ENCODE results near the gene XRCC6. TPM values are rescaled to one million over a fixed set of nuclear protein-coding genes. Genes with fewer than 3 reads are reported as not detected.

The XRCC6 gene
- total and polyA plus RNA-seq, 5 donors from 2014 or later = 167 to 484 (median 456) TPM

- Histone ChIP-seq H3K27ac (ENCODE audit: insufficient read depth, low read length, poor library complexity, severe bottlenecking) (no peak overlapping the region), H3K4me3 (ENCODE audit: low read depth, low read length) (no peak overlapping the region), H3K27me3 (ENCODE audit: control insufficient read depth, insufficient read depth, low read length) (no peaks in the 10 kb centered on the region), H3K4me1 (ENCODE audit: control insufficient read depth, insufficient read depth, low read length, poor library complexity, severe bottlenecking) (peaks cover 11% of the 10 kb centered on the region), H3K9me3 (ENCODE audit: control insufficient read depth in 2 of 2, low read length in 2 of 2) (no peaks in the 10 kb centered on the region), H3K36me3 (ENCODE audit: control insufficient read depth, insufficient read depth, low read length) (peaks cover 31% of the 10 kb centered on the region)
- DNase-seq (no peak), ATAC-seq (ENCODE audit: low read depth in 2 of 2) (no peak)
- Mint-ChIP-seq H3K36me3 (peaks cover 24% of the 10 kb centered on the region), H3K9me3 (no peaks in the 10 kb centered on the region), H3K27ac (no peak overlapping the region), H3K4me1 (peaks cover 16 to 25% (median 19%) of the 10 kb centered on the region in 4 donors), H3K27me3 (no peaks in the 10 kb centered on the region), H3K4me3 (no peak overlapping the region)
These were observed 20.1 kb upstream of the XRCC6 start for GRCh38 chr22:41600976-41601375.

- H3K36me3 Mint-ChIP-seq = peaks cover 33% of the 10 kb centered on the region
These were observed 17.2 kb upstream of the XRCC6 start for GRCh38 chr22:41603873-41604332.

DNA sequence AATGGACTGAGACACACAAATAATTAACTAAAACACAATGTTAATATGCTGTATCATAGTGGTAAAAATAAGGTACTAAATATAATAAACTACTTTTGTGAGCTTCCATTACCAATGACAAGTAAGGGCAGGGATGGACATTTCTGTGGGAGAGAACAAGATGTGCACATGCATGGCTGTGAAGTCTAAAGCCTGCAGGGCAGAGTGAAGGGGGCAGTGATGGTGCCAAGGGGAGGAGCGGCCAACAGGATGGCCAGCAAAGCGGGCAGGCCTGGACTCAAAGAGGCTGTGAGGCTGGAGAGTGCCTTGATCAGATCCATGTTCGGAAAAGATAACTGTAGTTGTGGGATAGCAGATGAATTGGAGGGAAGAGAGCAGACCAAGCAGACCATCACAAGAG lies 12.7 kb upstream of the XRCC6 start:
- H3K9me3 ChIP-seq (ENCODE audit: control insufficient read depth in 2 of 2, low read length in 2 of 2) = no peaks in the 10 kb centered on the region
- peaks cover 9% of the 10 kb centered on the region for H3K4me1 ChIP-seq (ENCODE audit: control insufficient read depth, insufficient read depth, low read length, poor library complexity, severe bottlenecking)
- Mint-ChIP-seq H3K4me3 (no peak overlapping the region), H3K27me3 (no peaks in the 10 kb centered on the region), H3K9me3 (peaks cover 0 to 2% (median 0%) of the 10 kb centered on the region in 7 donors), H3K4me1 (peaks cover 18 to 27% (median 18%) of the 10 kb centered on the region in 4 donors), H3K36me3 (peaks cover 14% of the 10 kb centered on the region), H3K27ac (peak overlapping the region in 2 of 3 donors; percentile 48 to 75)
- peaks cover 28% of the 10 kb centered on the region for H3K36me3 ChIP-seq (ENCODE audit: control insufficient read depth, insufficient read depth, low read length)
- DNase-seq = no peak
- no peaks in the 10 kb centered on the region for H3K27me3 ChIP-seq (ENCODE audit: control insufficient read depth, insufficient read depth, low read length)
- H3K4me3 ChIP-seq (ENCODE audit: low read depth, low read length) = no peak overlapping the region
- H3K27ac ChIP-seq (ENCODE audit: insufficient read depth, low read length, poor library complexity, severe bottlenecking) = no peak overlapping the region
- no peak for ATAC-seq (ENCODE audit: low read depth in 2 of 2)

More at GRCh38 chr22:41603873-41604332, 17.2 kb upstream of the XRCC6 start:
- peak overlapping the region in 3 of 4 donors; percentile 46 to 66 (median 62) for H3K4me3 Mint-ChIP-seq
- H3K27me3 Mint-ChIP-seq = no peaks in the 10 kb centered on the region
- H3K27ac ChIP-seq (ENCODE audit: insufficient read depth, low read length, poor library complexity, severe bottlenecking) = peak overlapping the region; percentile 20
- peaks cover 47% of the 10 kb centered on the region for H3K36me3 ChIP-seq (ENCODE audit: control insufficient read depth, insufficient read depth, low read length)
- H3K4me3 ChIP-seq (ENCODE audit: low read depth, low read length) = peak overlapping the region; percentile 5
- no peaks in the 10 kb centered on the region for H3K9me3 ChIP-seq (ENCODE audit: control insufficient read depth in 2 of 2, low read length in 2 of 2)
- peaks cover 11% of the 10 kb centered on the region for H3K4me1 ChIP-seq (ENCODE audit: control insufficient read depth, insufficient read depth, low read length, poor library complexity, severe bottlenecking)
- peak overlapping the region in 2 of 3 donors; percentile 59 to 83 for H3K27ac Mint-ChIP-seq
- H3K9me3 Mint-ChIP-seq = peaks cover 0 to 2% (median 0%) of the 10 kb centered on the region in 7 donors
- DNase-seq (peak; percentile 46 to 79 (median 68)), ATAC-seq (ENCODE audit: low read depth in 2 of 2) (peak; percentile 83 to 85)
- no peaks in the 10 kb centered on the region for H3K27me3 ChIP-seq (ENCODE audit: control insufficient read depth, insufficient read depth, low read length)
- H3K4me1 Mint-ChIP-seq = peaks cover 18 to 27% (median 24%) of the 10 kb centered on the region in 4 donors

GRCh38 chr22:41612603-41613306 lies 8.3 kb upstream of the XRCC6 start:
- Histone ChIP-seq H3K9me3 (ENCODE audit: control insufficient read depth in 2 of 2, low read length in 2 of 2) (no peaks in the 10 kb centered on the region), H3K27me3 (ENCODE audit: control insufficient read depth, insufficient read depth, low read length) (no peaks in the 10 kb centered on the region), H3K36me3 (ENCODE audit: control insufficient read depth, insufficient read depth, low read length) (peaks cover 4% of the 10 kb centered on the region), H3K27ac (ENCODE audit: insufficient read depth, low read length, poor library complexity, severe bottlenecking) (no peak overlapping the region), H3K4me3 (ENCODE audit: low read depth, low read length) (no peak overlapping the region), H3K4me1 (ENCODE audit: control insufficient read depth, insufficient read depth, low read length, poor library complexity, severe bottlenecking) (no peaks in the 10 kb centered on the region)
- no peak for ATAC-seq (ENCODE audit: low read depth in 2 of 2)
- no peak for DNase-seq
- H3K27me3 Mint-ChIP-seq = no peaks in the 10 kb centered on the region
- H3K4me3 Mint-ChIP-seq = no peak overlapping the region
- H3K9me3 Mint-ChIP-seq = peaks cover 0 to 2% (median 0%) of the 10 kb centered on the region in 7 donors
- no peaks in the 10 kb centered on the region for H3K36me3 Mint-ChIP-seq
- no peak overlapping the region for H3K27ac Mint-ChIP-seq
- H3K4me1 Mint-ChIP-seq = peaks cover 8 to 24% (median 21%) of the 10 kb centered on the region in 4 donors

DNA sequence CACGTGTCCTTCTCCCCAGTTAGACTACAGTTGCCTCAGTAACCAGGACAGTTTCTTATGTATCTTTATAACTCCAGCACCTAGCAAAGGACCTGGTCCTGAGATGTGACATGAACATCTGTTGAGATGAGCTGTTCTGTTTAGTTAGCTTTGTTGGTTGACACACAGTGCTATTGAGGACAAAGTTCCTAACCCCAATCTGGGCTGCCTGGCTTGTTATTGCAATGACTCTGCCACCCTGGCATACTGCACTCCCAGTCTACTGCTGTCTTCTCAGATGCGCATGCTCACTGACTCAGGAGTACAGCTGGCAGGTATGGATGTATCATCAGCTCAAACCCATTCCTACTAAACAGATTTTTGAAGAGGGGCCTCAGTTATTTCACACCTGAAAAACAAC lies 7.6 kb upstream of the XRCC6 start:
- H3K27me3 Mint-ChIP-seq = no peaks in the 10 kb centered on the region

DNA sequence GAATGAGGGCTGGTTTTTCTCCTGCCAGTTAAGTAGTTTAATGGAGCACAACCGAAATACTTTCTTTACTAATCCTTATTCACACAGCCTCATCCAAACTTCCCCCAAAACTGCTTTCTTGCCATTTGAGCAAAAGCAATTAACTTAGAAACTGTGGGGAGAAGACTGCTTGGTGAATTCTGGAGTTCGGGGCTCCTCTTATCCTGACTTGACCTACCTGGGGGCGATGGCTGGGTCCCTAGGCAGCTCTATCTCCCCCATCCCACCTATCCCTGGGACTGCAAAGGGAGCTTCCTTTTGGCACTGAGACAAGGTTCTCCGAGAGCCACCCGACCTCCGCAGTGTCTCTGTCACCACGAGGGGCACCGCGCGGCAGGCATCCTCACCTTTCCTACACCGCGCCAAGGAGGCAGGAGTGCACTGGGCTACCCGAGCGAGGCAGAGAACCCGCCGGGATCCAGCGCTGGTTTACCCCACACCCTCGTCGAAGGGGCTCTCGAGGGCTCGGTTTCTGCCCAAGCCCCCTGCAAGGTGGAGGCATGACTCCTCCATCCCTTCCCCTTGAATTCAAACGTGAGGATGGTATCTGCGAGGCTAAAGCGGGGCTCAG lies 1.0 kb upstream of the XRCC6 start:
- H3K9me3 ChIP-seq (ENCODE audit: control insufficient read depth in 2 of 2, low read length in 2 of 2) = no peaks in the 10 kb centered on the region
- H3K27ac ChIP-seq (ENCODE audit: insufficient read depth, low read length, poor library complexity, severe bottlenecking) = peak overlapping the region; percentile 100
- no peaks in the 10 kb centered on the region for H3K27me3 ChIP-seq (ENCODE audit: control insufficient read depth, insufficient read depth, low read length)
- H3K4me1 ChIP-seq (ENCODE audit: control insufficient read depth, insufficient read depth, low read length, poor library complexity, severe bottlenecking) = peaks cover 32% of the 10 kb centered on the region
- peak overlapping the region; percentile 97 to 100 (median 98) for H3K4me3 Mint-ChIP-seq
- peaks cover 17 to 65% (median 41%) of the 10 kb centered on the region in 4 donors for H3K4me1 Mint-ChIP-seq
- H3K27me3 Mint-ChIP-seq = no peaks in the 10 kb centered on the region
- peaks cover 0 to 2% (median 0%) of the 10 kb centered on the region in 7 donors for H3K9me3 Mint-ChIP-seq
- H3K4me3 ChIP-seq (ENCODE audit: low read depth, low read length) = peak overlapping the region; percentile 76
- ATAC-seq (ENCODE audit: low read depth in 2 of 2) (no peak), DNase-seq (peak; percentile 21 to 56 (median 38))
- H3K27ac Mint-ChIP-seq = peak overlapping the region; percentile 86 to 100 (median 100)
- peaks cover 9% of the 10 kb centered on the region for H3K36me3 ChIP-seq (ENCODE audit: control insufficient read depth, insufficient read depth, low read length)
- H3K36me3 Mint-ChIP-seq = peaks cover 12% of the 10 kb centered on the region

More for the DNA sequence above, 7.6 kb upstream of the XRCC6 start:
- Histone ChIP-seq H3K4me3 (ENCODE audit: low read depth, low read length) (no peak overlapping the region), H3K27me3 (ENCODE audit: control insufficient read depth, insufficient read depth, low read length) (no peaks in the 10 kb centered on the region), H3K27ac (ENCODE audit: insufficient read depth, low read length, poor library complexity, severe bottlenecking) (no peak overlapping the region), H3K9me3 (ENCODE audit: control insufficient read depth in 2 of 2, low read length in 2 of 2) (no peaks in the 10 kb centered on the region), H3K4me1 (ENCODE audit: control insufficient read depth, insufficient read depth, low read length, poor library complexity, severe bottlenecking) (peaks cover 4% of the 10 kb centered on the region), H3K36me3 (ENCODE audit: control insufficient read depth, insufficient read depth, low read length) (peaks cover 2% of the 10 kb centered on the region)
- Mint-ChIP-seq H3K4me3 (no peak overlapping the region), H3K36me3 (no peaks in the 10 kb centered on the region), H3K27ac (no peak overlapping the region), H3K9me3 (peaks cover 0 to 2% (median 0%) of the 10 kb centered on the region in 7 donors), H3K4me1 (peaks cover 3 to 28% (median 22%) of the 10 kb centered on the region in 4 donors)
- DNase-seq (no peak), ATAC-seq (ENCODE audit: low read depth in 2 of 2) (no peak)

DNA sequence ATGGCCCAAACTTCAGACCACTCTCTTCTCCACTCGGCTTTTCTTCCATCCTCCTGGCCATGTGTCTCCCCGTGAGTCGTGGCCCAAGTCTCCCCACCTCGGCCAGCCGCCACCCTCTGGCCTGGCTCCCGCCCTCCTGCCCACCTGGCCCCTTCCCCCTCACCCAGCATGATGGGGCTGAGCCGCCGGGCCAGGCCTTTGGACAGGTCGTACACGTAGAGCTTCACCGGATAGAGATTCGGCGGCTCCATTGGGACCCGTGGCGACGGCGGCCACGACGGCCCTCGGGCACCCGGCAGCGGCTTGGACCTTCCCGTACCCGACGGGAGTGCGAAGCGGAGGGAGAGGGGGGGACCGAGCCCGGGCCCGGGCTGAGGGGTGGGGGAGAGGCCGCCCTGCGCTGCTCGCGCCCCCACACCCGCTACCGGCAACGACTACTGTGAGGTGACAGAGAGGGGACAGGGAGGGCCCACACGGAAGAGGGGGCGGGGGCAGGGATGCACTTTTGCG lies 451 bp upstream of the XRCC6 start, which contains the start of gene DESI1:
DESI1 (minus strand) TSS at position 455 of the 510 bp plus-strand sequence; CDS start at position 251, 204 bp downstream.
- Histone ChIP-seq H3K4me3 (ENCODE audit: low read depth, low read length) (peak within 1 kb of the TSS; percentile 92), H3K4me1 (ENCODE audit: control insufficient read depth, insufficient read depth, low read length, poor library complexity, severe bottlenecking) (peaks cover 32% of the 10 kb centered on the region), H3K27me3 (ENCODE audit: control insufficient read depth, insufficient read depth, low read length) (no peaks in the 10 kb centered on the region), H3K9me3 (ENCODE audit: control insufficient read depth in 2 of 2, low read length in 2 of 2) (no peaks in the 10 kb centered on the region), H3K27ac (ENCODE audit: insufficient read depth, low read length, poor library complexity, severe bottlenecking) (peak within 1 kb of the TSS; percentile 100), H3K36me3 (ENCODE audit: control insufficient read depth, insufficient read depth, low read length) (peaks cover 15% of the 10 kb centered on the region)
- peaks cover 12% of the 10 kb centered on the region for H3K36me3 Mint-ChIP-seq
- no peaks in the 10 kb centered on the region for H3K27me3 Mint-ChIP-seq
- peak within 1 kb of the TSS; percentile 90 to 100 (median 100) for H3K27ac Mint-ChIP-seq
- peaks cover 0 to 2% (median 0%) of the 10 kb centered on the region in 7 donors for H3K9me3 Mint-ChIP-seq
- peak within 1 kb of the TSS; percentile 97 to 100 (median 98) for H3K4me3 Mint-ChIP-seq
- peak; percentile 17 to 18 for ATAC-seq (ENCODE audit: low read depth in 2 of 2)
- H3K4me1 Mint-ChIP-seq = peaks cover 17 to 68% (median 39%) of the 10 kb centered on the region in 4 donors
- DNase-seq = no peak
